Mucosa of descending colon (tissue), 3 donors: ENCODE data around the gene MS4A18. TPM values are rescaled to one million over a fixed set of nuclear protein-coding genes. Genes with fewer than 3 reads are reported as not detected.

ENCODE experiments used
- ATAC-seq: fragments of 200-7000 bp; cut with Tn5 transposase; one replicate; pipeline ENCODE4 v1.9.1; 2020; ENCODE audit warnings: mild to moderate bottlenecking, moderate library complexity
- DNase-seq, 3 donors: peaks; one replicate each; pipeline ENCODE4 v3.0.0-alpha.2; 2020
- H3K36me3 ChIP-seq: fragments of 200-600 bp; one replicate; pipeline ENCODE4 v1.8.0; 2021; ENCODE audit warnings: low read depth, mild to moderate bottlenecking
- H3K4me1 ChIP-seq: fragments of 200-600 bp; one replicate; pipeline ENCODE4 v1.8.0; 2021; ENCODE audit warnings: low read depth, mild to moderate bottlenecking
- H3K4me3 ChIP-seq: fragments of 200-600 bp; one replicate; pipeline ENCODE4 v1.8.0; 2021; ENCODE audit warnings: mild to moderate bottlenecking
- H3K9me3 ChIP-seq: fragments of 200-600 bp; one replicate; pipeline ENCODE4 v1.8.0; 2021; ENCODE audit warnings: mild to moderate bottlenecking
- intact Hi-C, 2 donors: fragments of 100-400 bp; cut with DNase I in 1 of 2; cut with micrococcal nuclease in 1 of 2; formaldehyde crosslinking; loops; one replicate each; pipeline versions ENCODE4 v1.11.0 to v1.11.1; 2022; cut with DNase I, micrococcal nuclease
- total RNA-seq, 3 donors: library from RNA; stranded (reverse); fragmentation: NEBNext Ultra II Directional in 2 of 3; extraction: Animal tissue kit (Norgen Biotek cat#: 25700) in 2 of 3; gene quantifications; one replicate each; pipeline versions ENCODE4 v1.2.1 to v1.2.4, GENCODE V29; 2021 to 2023
- TF ChIP-seq, protein P1 (sequence below): fragments of 200-600 bp; IDR thresholded peaks from one replicate; pipeline ENCODE4 v1.8.0; 2022; ENCODE audit warnings: antibody characterized with exemption, mild to moderate bottlenecking
- donor health status: DM: no; HTN: no; CAD: no; lungs with moderate emphysema.
- donor health status: DM: no; HTN: no; CAD: no.
- donor health status: DM: no; HTN: yes; CAD: no.

MS4A18 gene
- total RNA-seq, 3 donors from 2014 or later = not detected

DNA sequence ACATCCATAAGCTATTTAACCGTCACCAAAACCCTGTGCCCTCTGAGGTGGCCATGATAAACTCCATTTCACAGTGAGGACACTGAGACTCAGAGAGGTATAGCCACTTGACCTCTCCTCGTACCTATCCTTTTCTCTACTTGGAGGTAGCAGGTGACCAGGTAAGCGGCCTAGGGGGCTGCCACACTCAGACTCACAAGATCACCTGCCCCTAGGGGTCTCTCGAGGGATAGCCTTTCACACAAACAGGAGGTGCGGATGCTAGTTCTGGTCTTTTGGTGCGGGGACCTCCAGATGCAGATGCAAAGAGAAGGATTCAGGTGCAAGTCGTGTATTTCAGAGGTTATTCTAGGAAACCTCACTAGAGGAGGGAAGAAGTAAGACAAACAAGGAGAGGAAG is 14.6 kb downstream of the MS4A18 start:
- ATAC-seq (no peak), DNase-seq (no peak)
- TF ChIP-seq, protein P1, sequence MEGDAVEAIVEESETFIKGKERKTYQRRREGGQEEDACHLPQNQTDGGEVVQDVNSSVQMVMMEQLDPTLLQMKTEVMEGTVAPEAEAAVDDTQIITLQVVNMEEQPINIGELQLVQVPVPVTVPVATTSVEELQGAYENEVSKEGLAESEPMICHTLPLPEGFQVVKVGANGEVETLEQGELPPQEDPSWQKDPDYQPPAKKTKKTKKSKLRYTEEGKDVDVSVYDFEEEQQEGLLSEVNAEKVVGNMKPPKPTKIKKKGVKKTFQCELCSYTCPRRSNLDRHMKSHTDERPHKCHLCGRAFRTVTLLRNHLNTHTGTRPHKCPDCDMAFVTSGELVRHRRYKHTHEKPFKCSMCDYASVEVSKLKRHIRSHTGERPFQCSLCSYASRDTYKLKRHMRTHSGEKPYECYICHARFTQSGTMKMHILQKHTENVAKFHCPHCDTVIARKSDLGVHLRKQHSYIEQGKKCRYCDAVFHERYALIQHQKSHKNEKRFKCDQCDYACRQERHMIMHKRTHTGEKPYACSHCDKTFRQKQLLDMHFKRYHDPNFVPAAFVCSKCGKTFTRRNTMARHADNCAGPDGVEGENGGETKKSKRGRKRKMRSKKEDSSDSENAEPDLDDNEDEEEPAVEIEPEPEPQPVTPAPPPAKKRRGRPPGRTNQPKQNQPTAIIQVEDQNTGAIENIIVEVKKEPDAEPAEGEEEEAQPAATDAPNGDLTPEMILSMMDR = no peak
- no peaks in the 10 kb centered on the region for H3K9me3 ChIP-seq
- H3K4me3 ChIP-seq = no peak overlapping the region
- no peaks in the 10 kb centered on the region for H3K36me3 ChIP-seq
- intact Hi-C loops = no loop called here
- H3K4me1 ChIP-seq = peaks cover 4% of the 10 kb centered on the region

GRCh38 chr11:60740573-60740972 is 16.1 kb downstream of the MS4A18 start:
- Histone ChIP-seq H3K9me3 (no peaks in the 10 kb centered on the region), H3K4me1 (no peaks in the 10 kb centered on the region), H3K4me3 (no peak overlapping the region), H3K36me3 (no peaks in the 10 kb centered on the region)
- intact Hi-C loops = no loop called here
- ATAC-seq (no peak), DNase-seq (no peak)
- TF ChIP-seq, protein P1 = no peak

DNA sequence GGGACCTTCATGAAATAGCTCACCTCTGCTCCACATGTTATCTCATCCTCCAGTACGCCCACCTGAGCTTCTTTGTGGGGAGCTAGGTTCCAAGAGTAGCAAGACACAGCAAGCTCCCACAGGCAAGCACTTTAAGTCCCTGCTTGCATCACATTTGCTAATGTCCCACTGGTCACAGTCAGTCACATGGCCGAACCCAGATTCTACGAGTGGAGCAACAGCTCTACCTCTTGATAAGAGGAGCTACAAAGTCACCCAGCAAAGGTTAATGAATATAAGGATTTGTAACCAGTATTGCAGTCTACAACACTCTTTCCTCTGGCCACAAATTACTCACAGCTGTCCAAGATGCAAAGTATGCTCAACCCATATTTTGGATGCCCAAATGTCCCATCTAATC is 16.9 kb downstream of the MS4A18 start:
- no peak for ATAC-seq
- Histone ChIP-seq H3K36me3 (no peaks in the 10 kb centered on the region), H3K4me1 (no peaks in the 10 kb centered on the region), H3K9me3 (no peaks in the 10 kb centered on the region), H3K4me3 (no peak overlapping the region)
- intact Hi-C loops = no loop called here
- TF ChIP-seq, protein P1 = no peak
- no peak for DNase-seq

- TF ChIP-seq, protein P1 = no peak
- no peaks in the 10 kb centered on the region for H3K36me3 ChIP-seq
- intact Hi-C loops = no loop called here
- ATAC-seq = no peak
- no peaks in the 10 kb centered on the region for H3K4me1 ChIP-seq
- H3K9me3 ChIP-seq = no peaks in the 10 kb centered on the region
- no peak for DNase-seq
- H3K4me3 ChIP-seq = no peak overlapping the region
Measured at GRCh38 chr11:60743058-60743457, 18.5 kb downstream of the MS4A18 start.

DNA sequence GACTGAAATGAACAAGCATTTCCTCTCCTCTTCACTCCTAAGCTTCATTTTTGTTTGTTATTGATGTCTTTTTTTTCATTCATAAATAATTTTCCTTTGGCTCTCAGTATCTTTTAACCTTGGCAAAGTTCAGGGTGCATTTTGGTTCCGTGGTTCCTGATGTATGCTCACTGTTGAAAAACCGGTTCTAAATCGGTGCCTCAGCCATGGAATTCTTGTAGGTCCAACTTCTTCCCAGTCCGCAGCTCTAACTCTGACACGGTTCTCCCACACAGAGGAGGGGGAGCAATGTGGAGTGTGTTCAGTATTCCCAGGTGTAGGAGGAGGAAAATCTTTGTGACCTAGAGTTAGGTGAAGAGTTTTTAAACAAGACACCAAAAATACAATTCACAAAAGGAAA is 19.6 kb downstream of the MS4A18 start:
- ATAC-seq (no peak), DNase-seq (no peak)
- Histone ChIP-seq H3K4me3 (no peak overlapping the region), H3K9me3 (no peaks in the 10 kb centered on the region), H3K4me1 (no peaks in the 10 kb centered on the region), H3K36me3 (no peaks in the 10 kb centered on the region)
- intact Hi-C loops = no loop called here
- TF ChIP-seq, protein P1 = no peak

DNA sequence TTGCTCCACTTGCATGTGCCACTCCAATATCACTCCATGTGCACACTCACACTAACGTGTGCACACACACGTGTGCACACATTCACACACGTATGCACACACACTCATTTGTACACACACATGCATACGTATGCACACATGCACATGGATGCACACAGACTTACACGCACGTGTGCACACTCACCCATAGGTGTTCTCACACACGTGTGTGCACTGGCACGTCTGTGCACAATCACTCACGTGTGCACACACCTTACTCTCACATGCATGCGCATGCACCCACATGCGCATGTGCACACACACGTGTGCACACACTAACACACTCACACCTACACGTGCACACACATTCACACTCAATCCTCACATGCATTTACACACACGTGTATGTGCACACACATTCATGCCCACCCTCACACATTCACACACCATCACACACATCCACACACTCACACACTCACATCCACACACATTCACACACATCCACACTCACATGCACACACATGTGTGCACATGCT is 22.9 kb downstream of the MS4A18 start:
- no peaks in the 10 kb centered on the region for H3K36me3 ChIP-seq
- DNase-seq = no peak
- no peaks in the 10 kb centered on the region for H3K9me3 ChIP-seq
- TF ChIP-seq, protein P1 = no peak
- no peak overlapping the region for H3K4me3 ChIP-seq
- no peaks in the 10 kb centered on the region for H3K4me1 ChIP-seq
- no peak for ATAC-seq
- intact Hi-C loops = no loop called here
